MCF 10A (cell line): ENCODE results near the gene SPARC. TPM values are rescaled to one million over a fixed set of nuclear protein-coding genes. Genes with fewer than 3 reads are reported as not detected.
"Not testable (repeated sequence)": the region's sequence is repeated elsewhere in the genome, so short reads cannot be mapped to it uniquely, and the experiment has no call there.

ENCODE experiments used
- BruUV-seq: library from RNA; stranded (reverse); fragments of 400-500 nt; replicated peaks from 2 replicates; lab custom pipeline; 2021; lab: Mats Ljungman, UMichigan
- CTCF ChIA-PET: fragments of 300-600 bp; sonication (Branson Sonifier 250); formaldehyde crosslinking; extraction: SDS; loops from one replicate; lab custom pipeline; 2021; ENCODE audit warnings: antibody characterized with exemption, inconsistent platforms; lab: Yijun Ruan, JAX
- POLR2A ChIA-PET: fragments of 300-600, 350-650 bp; sonication (Branson Sonifier 250); formaldehyde crosslinking; extraction: SDS; loops from one replicate; lab custom pipeline; 2020; ENCODE audit warnings: antibody characterized with exemption, inconsistent platforms; lab: Yijun Ruan, JAX
- DNase-seq: peaks from one replicate; pipeline ENCODE4 v3.0.0-alpha.2; 2018; ENCODE audit not compliant: unreplicated experiment
- H3K27ac Mint-ChIP-seq: one replicate; pipeline ENCODE4 v1.8.0; 2022; ENCODE audit warnings: mild to moderate bottlenecking, low read depth, mixed read lengths; ENCODE audit not compliant: unreplicated experiment
- H3K27me3 Mint-ChIP-seq: one replicate; pipeline ENCODE4 v1.8.0; 2022; ENCODE audit warnings: mixed read lengths; ENCODE audit not compliant: insufficient read depth, unreplicated experiment
- H3K36me3 Mint-ChIP-seq: one replicate; pipeline ENCODE4 v1.8.0; 2022; ENCODE audit warnings: mild to moderate bottlenecking, moderate library complexity, mixed read lengths; ENCODE audit not compliant: insufficient read depth, unreplicated experiment
- H3K4me1 Mint-ChIP-seq: one replicate; pipeline ENCODE4 v1.8.0; 2022; ENCODE audit warnings: mixed read lengths; ENCODE audit not compliant: insufficient read depth, unreplicated experiment
- H3K4me3 Mint-ChIP-seq: one replicate; pipeline ENCODE4 v1.8.0; 2022; ENCODE audit warnings: mild to moderate bottlenecking, moderate library complexity, mixed read lengths; ENCODE audit not compliant: unreplicated experiment
- H3K9me3 Mint-ChIP-seq: one replicate; pipeline ENCODE4 v1.8.0; 2022; ENCODE audit warnings: mixed read lengths; ENCODE audit not compliant: unreplicated experiment
- intact Hi-C: fragments of 100-400 bp; cut with micrococcal nuclease; formaldehyde crosslinking; loops from 2 replicates; pipeline ENCODE4 v1.14.1; 2022
- total RNA-seq: library from RNA; stranded (reverse); gene quantifications from 2 replicates; pipeline ENCODE4 v1.2.3, GENCODE V29; 2022
- TF ChIP-seq, protein P1 (sequence below): fragments of 200-600 bp; IDR thresholded peaks from one replicate; pipeline ENCODE4 v1.8.0; 2022; ENCODE audit warnings: antibody characterized with exemption, mild to moderate bottlenecking; ENCODE audit not compliant: unreplicated experiment

The SPARC gene
- total RNA-seq, 1 experiment from 2014 or later: 32.6 TPM

DNA sequence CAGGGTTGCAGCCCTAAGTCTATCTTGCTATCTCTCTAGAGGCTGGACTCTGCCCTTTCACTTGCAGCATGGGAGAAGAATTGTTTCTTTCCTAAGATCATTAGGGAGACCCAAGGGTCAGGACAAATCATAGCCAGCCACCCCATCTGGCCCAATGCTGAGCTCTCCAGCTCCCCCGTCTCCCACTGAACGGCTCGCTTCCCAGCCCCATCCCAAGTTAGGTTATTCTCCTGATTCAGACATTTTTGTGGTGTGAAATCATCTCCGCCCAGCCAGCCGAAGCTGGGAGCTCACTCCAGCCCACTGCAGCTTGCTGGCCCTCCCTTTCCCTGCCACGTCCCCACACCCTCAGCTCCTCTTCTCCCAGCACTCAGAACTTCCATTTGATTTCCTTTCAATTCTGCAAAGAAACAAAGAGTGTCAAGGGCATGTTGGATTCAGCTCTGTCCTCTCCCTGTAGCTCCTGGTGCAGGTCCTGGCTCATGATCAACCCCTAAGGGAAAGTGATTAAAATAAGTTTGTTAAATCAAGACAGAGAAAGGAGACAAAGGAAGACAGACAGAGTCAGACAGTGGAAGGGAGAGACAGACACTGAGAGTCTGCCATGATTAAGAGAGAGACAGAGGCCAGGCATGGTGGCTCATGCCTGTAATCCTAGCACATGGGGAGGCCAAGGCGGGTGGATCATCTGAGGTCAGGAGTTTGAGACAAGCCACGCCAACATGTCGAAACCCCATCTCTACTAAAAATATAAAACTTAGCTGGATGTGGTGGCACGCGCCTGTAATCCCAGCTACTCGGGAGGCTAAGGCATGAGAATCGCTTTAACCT lies 12.6 kb upstream of the SPARC start:
- Mint-ChIP-seq H3K27me3 (no peaks in the 10 kb centered on the region), H3K27ac (peak overlapping the region; percentile 58), H3K4me1 (peaks cover 18% of the 10 kb centered on the region), H3K4me3 (peak overlapping the region; percentile 13), H3K9me3 (no peaks in the 10 kb centered on the region), H3K36me3 (no peaks in the 10 kb centered on the region)
- intact Hi-C loops: no loop called here
- POLR2A ChIA-PET: interaction anchor here (0.6 to 1.1 kb wide), 5 partner anchors 8 to 54 kb away, joined by 3 to 5 read pairs (median 3); partner anchors contain the start of gene SPARC
- TF ChIP-seq, protein P1, sequence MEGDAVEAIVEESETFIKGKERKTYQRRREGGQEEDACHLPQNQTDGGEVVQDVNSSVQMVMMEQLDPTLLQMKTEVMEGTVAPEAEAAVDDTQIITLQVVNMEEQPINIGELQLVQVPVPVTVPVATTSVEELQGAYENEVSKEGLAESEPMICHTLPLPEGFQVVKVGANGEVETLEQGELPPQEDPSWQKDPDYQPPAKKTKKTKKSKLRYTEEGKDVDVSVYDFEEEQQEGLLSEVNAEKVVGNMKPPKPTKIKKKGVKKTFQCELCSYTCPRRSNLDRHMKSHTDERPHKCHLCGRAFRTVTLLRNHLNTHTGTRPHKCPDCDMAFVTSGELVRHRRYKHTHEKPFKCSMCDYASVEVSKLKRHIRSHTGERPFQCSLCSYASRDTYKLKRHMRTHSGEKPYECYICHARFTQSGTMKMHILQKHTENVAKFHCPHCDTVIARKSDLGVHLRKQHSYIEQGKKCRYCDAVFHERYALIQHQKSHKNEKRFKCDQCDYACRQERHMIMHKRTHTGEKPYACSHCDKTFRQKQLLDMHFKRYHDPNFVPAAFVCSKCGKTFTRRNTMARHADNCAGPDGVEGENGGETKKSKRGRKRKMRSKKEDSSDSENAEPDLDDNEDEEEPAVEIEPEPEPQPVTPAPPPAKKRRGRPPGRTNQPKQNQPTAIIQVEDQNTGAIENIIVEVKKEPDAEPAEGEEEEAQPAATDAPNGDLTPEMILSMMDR: no peak
- DNase-seq: peak; percentile 85
- CTCF ChIA-PET: interaction anchor here (0.7 to 11.4 kb wide), 14 partner anchors 9 to 650 kb away, joined by 3 to 68 read pairs (median 4); no protein-coding TSS in a partner anchor
- no TSS peak for BruUV-seq

DNA sequence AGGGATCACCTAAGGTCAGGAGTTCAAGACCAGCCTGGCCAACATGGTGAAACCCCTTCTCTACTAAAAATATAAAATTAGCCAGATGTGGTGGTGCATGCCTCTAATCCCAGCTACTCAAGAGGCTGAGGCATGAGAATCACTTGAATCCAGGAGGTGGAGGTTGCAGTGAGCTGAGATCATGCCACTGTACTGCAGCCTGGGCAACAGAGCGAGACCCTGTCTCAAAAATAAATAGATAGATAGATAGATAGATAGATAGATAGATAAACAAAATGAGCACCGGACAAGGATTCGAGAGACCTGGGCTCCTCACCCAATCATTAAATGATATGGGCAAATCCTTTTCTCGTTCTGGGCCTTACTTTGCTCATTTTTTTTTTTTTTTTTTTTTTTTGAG lies 11.4 kb upstream of the SPARC start:
- H3K27ac Mint-ChIP-seq, H3K27me3 Mint-ChIP-seq, POLR2A ChIA-PET, BruUV-seq, intact Hi-C loops, H3K36me3 Mint-ChIP-seq, H3K9me3 Mint-ChIP-seq, H3K4me3 Mint-ChIP-seq, DNase-seq: not testable (repeated sequence)
- CTCF ChIA-PET: interaction anchor here (0.6 to 11.4 kb wide), 8 partner anchors 14 to 651 kb away, joined by 3 to 68 read pairs (median 6); no protein-coding TSS in a partner anchor
- H3K4me1 Mint-ChIP-seq: peaks cover 18% of the 10 kb centered on the region

DNA sequence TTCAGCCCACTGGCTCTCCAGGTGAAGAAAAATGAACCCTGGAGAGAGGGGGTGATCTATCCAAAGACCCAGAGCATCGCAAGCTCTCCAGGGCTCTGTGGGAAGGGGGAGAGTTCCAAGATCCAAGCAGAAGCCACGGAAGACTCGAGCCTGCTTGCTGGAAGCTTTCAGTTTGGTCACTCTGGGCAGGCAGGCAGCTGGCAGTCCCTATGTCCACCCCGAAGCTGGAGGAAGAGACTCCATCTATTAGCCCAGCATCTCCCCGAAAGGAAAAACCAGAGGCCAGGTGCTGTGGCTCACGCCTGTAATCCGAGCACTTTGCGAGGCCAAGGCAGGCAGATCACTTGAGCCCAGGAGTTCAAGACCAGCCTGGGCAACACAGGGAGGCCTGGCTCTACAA lies 10.7 kb upstream of the SPARC start:
- ChIA-PET POLR2A (interaction anchor here (1.2 kb wide), 1 partner anchor 13 kb away, joined by 6 read pairs; no protein-coding TSS in a partner anchor), CTCF (interaction anchor here (0.6 to 4.3 kb wide), 6 partner anchors 13 to 1662 kb away, joined by 3 to 18 read pairs (median 4); no protein-coding TSS in a partner anchor)
- Mint-ChIP-seq H3K27me3 (no peaks in the 10 kb centered on the region), H3K4me3 (no peak overlapping the region), H3K4me1 (peaks cover 20% of the 10 kb centered on the region), H3K9me3 (no peaks in the 10 kb centered on the region), H3K36me3 (no peaks in the 10 kb centered on the region), H3K27ac (no peak overlapping the region)
- TF ChIP-seq, protein P1: no peak
- no peak for DNase-seq
- no TSS peak for BruUV-seq
- intact Hi-C loops: no loop called here

DNA sequence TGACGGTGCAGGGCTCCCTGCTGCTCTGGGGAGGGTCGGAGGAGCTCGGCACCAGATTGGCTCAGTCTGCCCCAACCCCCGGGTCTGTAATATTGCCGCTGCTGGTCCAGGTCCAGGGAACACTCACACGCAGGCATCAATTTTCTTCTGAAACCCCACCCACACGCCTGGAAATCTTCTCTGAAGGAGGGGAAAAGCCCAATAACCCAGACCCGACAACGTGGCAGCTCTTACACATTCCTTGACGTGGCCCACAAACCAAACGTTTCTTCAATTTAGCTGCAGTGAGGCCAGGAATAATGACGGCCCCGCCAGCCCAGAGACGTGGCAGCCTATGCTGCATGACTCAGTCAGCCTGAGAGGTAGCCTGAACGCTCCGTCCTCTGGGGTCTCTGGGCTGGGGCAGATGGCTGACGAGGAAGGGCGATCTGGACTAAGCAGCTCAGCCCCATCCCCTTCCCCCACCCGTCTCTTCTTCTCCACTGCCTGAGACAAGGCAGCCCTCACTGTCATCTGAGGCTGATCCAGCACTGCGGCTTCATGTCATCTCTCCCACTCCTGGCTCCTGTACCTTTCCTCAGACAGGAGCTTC lies 9.9 kb upstream of the SPARC start:
- no TSS peak for BruUV-seq
- ChIA-PET POLR2A (interaction anchor here (0.6 to 1.4 kb wide), 4 partner anchors 12 to 408 kb away, joined by 3 to 6 read pairs (median 4); no protein-coding TSS in a partner anchor), CTCF (interaction anchor here (0.6 to 4.3 kb wide), 7 partner anchors 13 to 1662 kb away, joined by 3 to 18 read pairs (median 3); partner anchors contain the start of gene CCDC69)
- no peaks in the 10 kb centered on the region for H3K9me3 Mint-ChIP-seq
- no peaks in the 10 kb centered on the region for H3K27me3 Mint-ChIP-seq
- no peaks in the 10 kb centered on the region for H3K36me3 Mint-ChIP-seq
- peaks cover 24% of the 10 kb centered on the region for H3K4me1 Mint-ChIP-seq
- intact Hi-C loops: no loop called here
- H3K27ac Mint-ChIP-seq: no peak overlapping the region
- no peak overlapping the region for H3K4me3 Mint-ChIP-seq
- TF ChIP-seq, protein P1: no peak
- no peak for DNase-seq
